K562 (cell line): ENCODE measurements around the gene BAMBI. TPM values are rescaled to one million over a fixed set of nuclear protein-coding genes. Genes with fewer than 3 reads are reported as not detected.

Experiments
- ATAC-seq: fragments of 200-7000 bp; cut with Tn5 transposase; 3 replicates; pipeline ENCODE4 v1.9.1; 2020; ENCODE audit warnings: moderate library complexity
- BruUV-seq: library from RNA; stranded (reverse); fragments of 400-500 nt; replicated peaks from 2 replicates; lab custom pipeline; 2021; lab: Mats Ljungman, UMichigan
- CTCF ChIA-PET: fragments of 300-600 bp; formaldehyde crosslinking; extraction: SDS; loops from one replicate; lab custom pipeline; 2021; ENCODE audit warnings: low intra/inter-chr PET ratio; lab: Yijun Ruan, JAX
- POLR2A ChIA-PET: fragments of 300-600, 350-650 bp; sonication (Branson Sonifier 250); formaldehyde crosslinking; extraction: SDS; loops from one replicate; lab custom pipeline; 2021; ENCODE audit warnings: antibody characterized with exemption, inconsistent platforms; lab: Yijun Ruan, JAX
- DNase-seq, 4 experiments: peaks; one replicate each; pipeline versions ENCODE4 v3.0.0 to v3.0.0-alpha.2; 2011 to 2018; ENCODE audit warnings: low spot score in 3 of 4, mixed read lengths in 3 of 4; ENCODE audit errors: extremely low read depth in 1 of 4
- FAIRE-seq: peaks from 2 replicates; lab custom pipeline; 2011; peaks lifted over from hg19 to GRCh38; lab: Jason Lieb, UNC
- H2AFZ ChIP-seq: 2 replicates; pipeline ENCODE4 v1.6.0; 2011; ENCODE audit warnings: low read depth, low read length, control low read depth, inconsistent platforms
- H3K27ac ChIP-seq: fragments of 200-600 bp; 3 replicates; pipeline ENCODE4 v1.8.0; 2011; ENCODE audit warnings: low read depth, mild to moderate bottlenecking, control low read depth, inconsistent platforms, low read length, moderate library complexity, mixed read lengths; ENCODE audit errors: extremely low read depth
- H3K27me3 ChIP-seq, 2 experiments: fragments of 300-600 bp in 1 of 2; 2 replicates in 1 of 2; 3 replicates in 1 of 2; pipeline versions ENCODE4 v1.6.0 to v1.8.0; 2011; ENCODE audit warnings: inconsistent platforms in 2 of 2, low read length in 2 of 2, mild to moderate bottlenecking in 1 of 2, mixed read lengths in 1 of 2, moderate library complexity in 1 of 2; ENCODE audit not compliant: control insufficient read depth in 2 of 2, insufficient read depth in 2 of 2
- H3K36me3 ChIP-seq: fragments of 300-600 bp; 3 replicates; pipeline ENCODE4 v1.8.0; 2011; ENCODE audit warnings: mild to moderate bottlenecking, low read length, inconsistent platforms; ENCODE audit not compliant: control insufficient read depth, insufficient read depth
- H3K4me1 ChIP-seq, 2 experiments: fragments of 200-600 bp in 1 of 2; replicated peaks in 1 of 2; 2 replicates in 1 of 2; 3 replicates in 1 of 2; pipeline versions ENCODE4 v1.5.1 to v1.8.0; 2011; ENCODE audit warnings: inconsistent platforms in 2 of 2, low read length in 2 of 2, mild to moderate bottlenecking in 1 of 2, mixed read lengths in 1 of 2, moderate library complexity in 1 of 2; ENCODE audit not compliant: control insufficient read depth in 2 of 2, insufficient read depth in 2 of 2
- H3K4me2 ChIP-seq: 2 replicates; pipeline ENCODE4 v1.6.1; 2011; ENCODE audit warnings: low read length, control low read depth, inconsistent platforms, mixed read lengths; ENCODE audit not compliant: insufficient read depth
- H3K4me3 ChIP-seq: fragments of 200-600 bp; sonication (generic), shearing (Covaris generic); 2 replicates; pipeline ENCODE4 v1.5.1; 2016; ENCODE audit warnings: control low read depth, inconsistent platforms
- H3K79me2 ChIP-seq: fragments of 200-600 bp; 3 replicates; pipeline ENCODE4 v1.8.0; 2011; ENCODE audit warnings: low read length, inconsistent platforms; ENCODE audit not compliant: control insufficient read depth, insufficient read depth
- H3K9ac ChIP-seq, 2 experiments: 2 replicates each; pipeline versions ENCODE4 v1.6.0 to v1.6.1; 2011; ENCODE audit warnings: low read depth in 2 of 2, low read length in 2 of 2, control low read depth in 1 of 2, inconsistent platforms in 1 of 2, mild to moderate bottlenecking in 1 of 2, mixed read lengths in 1 of 2; ENCODE audit not compliant: insufficient read depth in 1 of 2
- H3K9me1 ChIP-seq: one replicate; pipeline ENCODE4 v1.6.0; 2011; ENCODE audit warnings: inconsistent platforms, mild to moderate bottlenecking, low read length, moderate library complexity; ENCODE audit not compliant: control insufficient read depth, insufficient read depth
- H3K9me3 ChIP-seq: replicated peaks from 2 replicates; pipeline ENCODE4 v1.5.1; 2011; ENCODE audit warnings: low read depth, low read length, inconsistent platforms; ENCODE audit not compliant: control insufficient read depth, insufficient read depth
- H4K20me1 ChIP-seq: replicated peaks from 2 replicates; pipeline ENCODE4 v1.6.1; 2011; ENCODE audit warnings: low read length, inconsistent platforms, mixed read lengths; ENCODE audit not compliant: control insufficient read depth, insufficient read depth
- FOXA1 ChIP-seq: fragments of 450-650 bp; IDR thresholded peaks from 2 replicates; pipeline ENCODE4 v1.6.1; 2016; ENCODE audit warnings: mild to moderate bottlenecking, borderline replicate concordance
- MCM7 ChIP-seq, 2 experiments: fragments of 450-650 bp; IDR thresholded peaks; 2 replicates each; pipeline ENCODE4 v1.6.1; 2016 to 2018
- NCOR1 ChIP-seq: fragments of 450-650 bp; IDR thresholded peaks from 2 replicates; pipeline ENCODE4 v1.6.1; 2016; ENCODE audit warnings: mild to moderate bottlenecking, moderate library complexity
- PCBP2 ChIP-seq: fragments of 200-400 bp; formaldehyde crosslinking; IDR thresholded peaks from 2 replicates; pipeline ENCODE4 v1.6.1; 2018; ENCODE audit warnings: low read length, low read depth, mild to moderate bottlenecking, moderate library complexity; ENCODE audit not compliant: poor library complexity, severe bottlenecking
- RBM14 ChIP-seq: fragments of 200-400 bp; formaldehyde crosslinking; IDR thresholded peaks from 2 replicates; pipeline ENCODE4 v1.6.1; 2018; ENCODE audit warnings: low read depth, mild to moderate bottlenecking, low read length, moderate library complexity, borderline replicate concordance; ENCODE audit not compliant: insufficient read depth
- RBM34 ChIP-seq: fragments of 200-400 bp; formaldehyde crosslinking; IDR thresholded peaks from 2 replicates; pipeline ENCODE4 v1.6.1; 2018; ENCODE audit warnings: low read length, borderline replicate concordance; ENCODE audit not compliant: insufficient read depth
- RFX5 ChIP-seq: IDR thresholded peaks from 2 replicates; pipeline ENCODE4 v1.6.1; 2011; ENCODE audit warnings: low read depth, mild to moderate bottlenecking, improper control_type of control experiment, low read length
- SIX5 ChIP-seq, 2 experiments: IDR thresholded peaks; 2 replicates each; pipeline ENCODE4 v1.6.1; 2011; ENCODE audit warnings: low read length in 2 of 2, borderline replicate concordance in 1 of 2, low read depth in 1 of 2, mild to moderate bottlenecking in 1 of 2, moderate library complexity in 1 of 2; ENCODE audit not compliant: insufficient read depth in 1 of 2
- ZFPM2 ChIP-seq: fragments of 250-450 bp; sonication (Bioruptor Pico); IDR thresholded peaks from 2 replicates; pipeline ENCODE4 v1.5.1; 2022; ENCODE audit warnings: mild to moderate bottlenecking
- ZFX ChIP-seq: sonication (generic); formaldehyde crosslinking; IDR thresholded peaks from 2 replicates; pipeline ENCODE4 v1.8.0; 2022; ENCODE audit warnings: mild to moderate bottlenecking, missing genetic modification reagents, moderate library complexity
- ZNF253 ChIP-seq: fragments of 250-450 bp; sonication (Bioruptor Pico); conservative IDR thresholded peaks from 2 replicates; pipeline ENCODE4 v1.6.1; 2021; ENCODE audit warnings: mild to moderate bottlenecking
- ZZZ3 ChIP-seq: fragments of 450-650 bp; IDR thresholded peaks from 2 replicates; pipeline ENCODE4 v1.6.1; 2016; ENCODE audit warnings: antibody characterized with exemption, mild to moderate bottlenecking, moderate library complexity
- WGBS: fragments of 100-300 bp; shearing (Covaris generic); methylation state at CpG from one replicate; pipeline ENCODE4 v1.1.6; 2016; ENCODE audit warnings: low coverage, mixed read lengths; ENCODE audit not compliant: insufficient coverage; ENCODE audit errors: missing lambda C conversion rate; 5-methylcytosine and 5-hydroxymethylcytosine counted together
- in situ Hi-C: fragments of 300-500 bp; cut with MboI; formaldehyde crosslinking; loops from 4 replicates; pipeline ENCODE4 v1.15.0; 2018; ENCODE audit warnings: inconsistent platforms, mixed read lengths
- intact Hi-C: fragments of 100-400 bp; cut with micrococcal nuclease; formaldehyde crosslinking; loops from 2 replicates; pipeline ENCODE4 v1.14.2; 2022
- polyA plus RNA-seq, 8 experiments: library from polyadenylated mRNA; depleted of rRNA in 4 of 8; stranded (reverse) in 5 of 8; unstranded in 3 of 8; fragments of >200 nt; fragmentation: Nextera tagmentation in 2 of 8; fragmentation: Illumina TruSeq in 1 of 8; extraction: Ambion mirVana in 2 of 8; extraction: Trizol in 1 of 8; gene quantifications; 2 replicates each; pipeline versions ENCODE4 v1.2.1 to v1.2.3, GENCODE V29; 2011 to 2014; ENCODE audit warnings: inconsistent platforms in 1 of 8, missing spikeins in 1 of 8
- total RNA-seq, 7 experiments: library from RNA; depleted of rRNA in 6 of 7; stranded (reverse); fragments of >200 nt in 6 of 7; fragmentation: Illumina TruSeq in 2 of 7; extraction: Trizol in 2 of 7; gene quantifications; 2 replicates each; pipeline versions ENCODE4 v1.2.1 to v1.2.3, GENCODE V29; 2011 to 2021; ENCODE audit warnings: low replicate concordance in 1 of 7
- TF ChIP-seq, protein P1 (sequence below): fragments of 250-450 bp; sonication (Bioruptor Pico); IDR thresholded peaks from 2 replicates; pipeline ENCODE4 v1.8.0; 2022; ENCODE audit warnings: moderate library complexity, mild to moderate bottlenecking, inconsistent platforms
- TF ChIP-seq, protein P2 (sequence below), 3 experiments: fragments of 200-800 bp in 1 of 3; sonication (Bioruptor generic) in 1 of 3; sonication (generic) in 1 of 3; formaldehyde crosslinking in 1 of 3; IDR thresholded peaks; 2 replicates each; pipeline versions ENCODE4 v1.6.1 to v1.8.0; 2016 to 2022; ENCODE audit warnings: mild to moderate bottlenecking in 2 of 3, missing compliant biosample characterization in 2 of 3, missing genetic modification characterization in 2 of 3, missing genetic modification reagents in 1 of 3
- TF ChIP-seq, protein P3 (sequence below): fragments of 250-450 bp; sonication (Bioruptor Pico); IDR thresholded peaks from 2 replicates; pipeline ENCODE4 v1.8.0; 2021; ENCODE audit warnings: moderate library complexity, mild to moderate bottlenecking, inconsistent platforms
- TF ChIP-seq, protein P4 (sequence below): fragments of 450-650 bp; formaldehyde crosslinking; IDR thresholded peaks from 2 replicates; pipeline ENCODE4 v1.4.0; 2020; ENCODE audit warnings: mild to moderate bottlenecking

BAMBI gene
- total and polyA plus RNA-seq, 9 of the 15 experiments (the other 6 are each of a cell fraction or from before 2014, with no cell fraction given), result 2.0 to 21.8 (median 13.5) TPM

DNA sequence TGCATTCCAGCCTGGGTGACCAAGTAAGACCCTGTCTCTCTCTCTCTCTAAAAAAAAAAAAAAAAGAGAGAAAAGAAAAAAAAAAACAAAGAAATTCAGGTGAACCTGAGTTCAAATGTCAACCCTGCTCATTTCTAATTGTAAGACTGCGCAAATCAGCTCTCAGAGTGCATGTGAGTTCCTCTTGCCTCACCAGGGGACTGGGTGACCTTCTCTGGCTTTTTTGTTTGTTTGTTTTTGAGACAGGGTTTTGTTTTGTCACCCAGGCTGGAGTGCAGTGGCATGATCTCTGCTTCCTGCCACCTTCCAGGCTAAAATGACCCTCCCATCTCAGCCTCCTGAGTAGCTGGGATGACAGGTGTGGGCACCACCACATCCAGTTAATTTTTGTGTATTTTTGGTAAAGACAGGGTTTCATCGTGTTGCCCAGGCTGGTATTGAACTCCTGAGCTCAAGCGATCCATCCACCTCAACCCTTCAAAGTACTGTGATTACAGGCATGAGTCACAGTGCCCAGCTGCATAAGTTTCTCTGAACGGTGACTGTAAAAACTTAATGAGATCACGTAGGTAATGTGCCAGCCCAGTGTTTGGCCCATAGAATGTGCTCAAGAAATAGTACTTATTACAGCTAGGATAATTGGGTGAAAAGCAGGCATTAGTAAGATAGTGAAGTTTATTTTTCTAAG lies 45.3 kb upstream of the BAMBI start:
- BruUV-seq, result no TSS peak
- no peak for DNase-seq
- POLR2A ChIA-PET, result interaction anchor here (0.5 to 0.6 kb wide), 2 partner anchors 46 to 49 kb away, joined by 3 read pairs; no protein-coding TSS in a partner anchor
- TF ChIP-seq ZZZ3 (no peak), ZFX (CRISPR knock-in tag) (no peak), SIX5 (IDR thresholded peaks at IDR 0.05; ENCODE audit: borderline replicate concordance in 1 of 2, insufficient read depth in 1 of 2, low read depth in 1 of 2, low read length in 2 of 2) (no peak), PCBP2 (no peak), NCOR1 (no peak), ZFPM2 (CRISPR knock-in tag) (no peak), FOXA1 (no peak), RFX5 (no peak), ZNF253 (no peak), MCM7 (IDR thresholded peaks at IDR 0.05) (no peak), RBM34 (no peak), RBM14 (no peak)
- TF ChIP-seq, protein P1, sequence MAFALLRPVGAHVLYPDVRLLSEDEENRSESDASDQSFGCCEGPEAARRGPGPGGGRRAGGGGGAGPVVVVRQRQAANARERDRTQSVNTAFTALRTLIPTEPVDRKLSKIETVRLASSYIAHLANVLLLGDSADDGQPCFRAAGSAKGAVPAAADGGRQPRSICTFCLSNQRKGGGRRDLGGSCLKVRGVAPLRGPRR (CRISPR knock-in tag), result no peak
- TF ChIP-seq, protein P2, sequence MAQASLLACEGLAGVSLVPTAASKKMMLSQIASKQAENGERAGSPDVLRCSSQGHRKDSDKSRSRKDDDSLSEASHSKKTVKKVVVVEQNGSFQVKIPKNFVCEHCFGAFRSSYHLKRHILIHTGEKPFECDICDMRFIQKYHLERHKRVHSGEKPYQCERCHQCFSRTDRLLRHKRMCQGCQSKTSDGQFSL (CRISPR knock-in tag; IDR thresholded peaks at IDR 0.05), result no peak
- TF ChIP-seq, protein P2 (tag; IDR thresholded peaks at IDR 0.05), result no peak
- TF ChIP-seq, protein P3, sequence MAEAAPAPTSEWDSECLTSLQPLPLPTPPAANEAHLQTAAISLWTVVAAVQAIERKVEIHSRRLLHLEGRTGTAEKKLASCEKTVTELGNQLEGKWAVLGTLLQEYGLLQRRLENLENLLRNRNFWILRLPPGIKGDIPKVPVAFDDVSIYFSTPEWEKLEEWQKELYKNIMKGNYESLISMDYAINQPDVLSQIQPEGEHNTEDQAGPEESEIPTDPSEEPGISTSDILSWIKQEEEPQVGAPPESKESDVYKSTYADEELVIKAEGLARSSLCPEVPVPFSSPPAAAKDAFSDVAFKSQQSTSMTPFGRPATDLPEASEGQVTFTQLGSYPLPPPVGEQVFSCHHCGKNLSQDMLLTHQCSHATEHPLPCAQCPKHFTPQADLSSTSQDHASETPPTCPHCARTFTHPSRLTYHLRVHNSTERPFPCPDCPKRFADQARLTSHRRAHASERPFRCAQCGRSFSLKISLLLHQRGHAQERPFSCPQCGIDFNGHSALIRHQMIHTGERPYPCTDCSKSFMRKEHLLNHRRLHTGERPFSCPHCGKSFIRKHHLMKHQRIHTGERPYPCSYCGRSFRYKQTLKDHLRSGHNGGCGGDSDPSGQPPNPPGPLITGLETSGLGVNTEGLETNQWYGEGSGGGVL, result no peak
- TF ChIP-seq, protein P4, sequence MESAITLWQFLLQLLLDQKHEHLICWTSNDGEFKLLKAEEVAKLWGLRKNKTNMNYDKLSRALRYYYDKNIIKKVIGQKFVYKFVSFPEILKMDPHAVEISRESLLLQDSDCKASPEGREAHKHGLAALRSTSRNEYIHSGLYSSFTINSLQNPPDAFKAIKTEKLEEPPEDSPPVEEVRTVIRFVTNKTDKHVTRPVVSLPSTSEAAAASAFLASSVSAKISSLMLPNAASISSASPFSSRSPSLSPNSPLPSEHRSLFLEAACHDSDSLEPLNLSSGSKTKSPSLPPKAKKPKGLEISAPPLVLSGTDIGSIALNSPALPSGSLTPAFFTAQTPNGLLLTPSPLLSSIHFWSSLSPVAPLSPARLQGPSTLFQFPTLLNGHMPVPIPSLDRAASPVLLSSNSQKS, result no peak

More for the DNA sequence above, 45.3 kb upstream of the BAMBI start:
- FAIRE-seq (peak; percentile 57), ATAC-seq (no peak)
- Histone ChIP-seq H3K9ac (no peak overlapping the region), H3K9me3 (no peaks in the 10 kb centered on the region), H3K36me3 (no peaks in the 10 kb centered on the region), H3K27me3 (peaks cover 19 to 65% of the 10 kb centered on the region in 2 experiments), H3K79me2 (no peaks in the 10 kb centered on the region), H3K27ac (no peak overlapping the region), H4K20me1 (no peaks in the 10 kb centered on the region; the same call in 1 of the 2 replicates), H3K4me3 (no peak overlapping the region), H2AFZ (no peak overlapping the region), H3K4me1 (no peaks in the 10 kb centered on the region; a peak in 1 of 5 replicates), H3K9me1 (no peaks in the 10 kb centered on the region), H3K4me2 (no peak overlapping the region)
- 4% methylated on average over 5 of the region's 5 CpGs for WGBS
- intact Hi-C loops (no loop called here), in situ Hi-C loops (loop anchor here (10.0 kb wide), 1 partner anchor 673 kb away; no protein-coding TSS in a partner anchor)
- CTCF ChIA-PET, result interaction anchor here (0.6 kb wide), 1 partner anchor 864 kb away, joined by 4 read pairs; no protein-coding TSS in a partner anchor
